ENCODE measurements around the gene ZEB2.
A peak's percentile ranks its signal among the peaks of the same experiment; 100 is the strongest.

ZEB2 gene

GRCh38 chr2:144459286-144459685 lies 60.6 kb downstream of the ZEB2 start:
- TF ChIP-seq, protein P1, sequence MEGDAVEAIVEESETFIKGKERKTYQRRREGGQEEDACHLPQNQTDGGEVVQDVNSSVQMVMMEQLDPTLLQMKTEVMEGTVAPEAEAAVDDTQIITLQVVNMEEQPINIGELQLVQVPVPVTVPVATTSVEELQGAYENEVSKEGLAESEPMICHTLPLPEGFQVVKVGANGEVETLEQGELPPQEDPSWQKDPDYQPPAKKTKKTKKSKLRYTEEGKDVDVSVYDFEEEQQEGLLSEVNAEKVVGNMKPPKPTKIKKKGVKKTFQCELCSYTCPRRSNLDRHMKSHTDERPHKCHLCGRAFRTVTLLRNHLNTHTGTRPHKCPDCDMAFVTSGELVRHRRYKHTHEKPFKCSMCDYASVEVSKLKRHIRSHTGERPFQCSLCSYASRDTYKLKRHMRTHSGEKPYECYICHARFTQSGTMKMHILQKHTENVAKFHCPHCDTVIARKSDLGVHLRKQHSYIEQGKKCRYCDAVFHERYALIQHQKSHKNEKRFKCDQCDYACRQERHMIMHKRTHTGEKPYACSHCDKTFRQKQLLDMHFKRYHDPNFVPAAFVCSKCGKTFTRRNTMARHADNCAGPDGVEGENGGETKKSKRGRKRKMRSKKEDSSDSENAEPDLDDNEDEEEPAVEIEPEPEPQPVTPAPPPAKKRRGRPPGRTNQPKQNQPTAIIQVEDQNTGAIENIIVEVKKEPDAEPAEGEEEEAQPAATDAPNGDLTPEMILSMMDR (IDR thresholded peaks at IDR 0.05; ENCODE audit: insufficient read depth, low read length): no peak
- TF ChIP-seq SPI1 (IDR thresholded peaks at IDR 0.05; ENCODE audit: borderline replicate concordance, low read depth) (no peak), GABPA (IDR thresholded peaks at IDR 0.05; ENCODE audit: low read depth) (no peak), POLR2AphosphoS5 (IDR thresholded peaks at IDR 0.05; ENCODE audit: low read depth) (no peak), REST (IDR thresholded peaks at IDR 0.05; ENCODE audit: insufficient replicate concordance, low read depth) (no peak)
- no peaks in the 10 kb centered on the region for H3K27me3 ChIP-seq (ENCODE audit: insufficient read depth, poor library complexity, severe bottlenecking)
- DNase-seq (ENCODE audit: low read depth in 1 of 2, low spot score in 1 of 2): no peak
- peak overlapping the region; percentile 20; the same call in 1 of the 2 replicates for H3K27ac ChIP-seq (replicated peaks)
- no peak overlapping the region for H3K4me3 ChIP-seq (replicated peaks; ENCODE audit: insufficient read depth, low read length)

GRCh38 chr2:144458541-144458940 lies 61.4 kb downstream of the ZEB2 start:
- no peak for DNase-seq (ENCODE audit: low read depth in 1 of 2, low spot score in 1 of 2)
- peak overlapping the region; percentile 20 for H3K27ac ChIP-seq (replicated peaks)
- TF ChIP-seq REST (IDR thresholded peaks at IDR 0.05; ENCODE audit: insufficient replicate concordance, low read depth) (no peak), GABPA (IDR thresholded peaks at IDR 0.05; ENCODE audit: low read depth) (no peak), POLR2AphosphoS5 (IDR thresholded peaks at IDR 0.05; ENCODE audit: low read depth) (no peak), SPI1 (IDR thresholded peaks at IDR 0.05; ENCODE audit: borderline replicate concordance, low read depth) (no peak)
- TF ChIP-seq, protein P1 (IDR thresholded peaks at IDR 0.05; ENCODE audit: insufficient read depth, low read length): no peak
- no peaks in the 10 kb centered on the region for H3K27me3 ChIP-seq (ENCODE audit: insufficient read depth, poor library complexity, severe bottlenecking)
- no peak overlapping the region for H3K4me3 ChIP-seq (replicated peaks; ENCODE audit: insufficient read depth, low read length)

DNA sequence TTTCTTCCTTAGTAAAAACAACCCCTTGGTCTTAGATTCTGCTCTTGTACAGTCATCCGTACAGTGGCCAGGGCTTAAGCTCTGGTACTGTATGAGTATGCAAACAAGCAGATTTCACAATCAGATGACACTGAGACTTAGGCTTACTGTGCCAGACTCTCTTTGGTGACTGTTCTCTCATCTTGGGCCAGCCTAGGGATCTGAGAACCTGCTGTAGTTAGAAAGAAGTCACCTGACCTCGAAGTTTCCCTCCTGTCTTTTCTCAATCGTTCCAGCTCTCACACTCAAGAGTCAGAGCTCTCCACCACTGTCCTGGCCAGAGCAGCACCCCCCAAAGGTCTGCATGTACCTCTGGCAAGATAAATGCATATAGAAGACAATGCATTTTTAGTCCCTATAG lies 63.2 kb downstream of the ZEB2 start:
- peak; percentile 38 to 64 for DNase-seq (ENCODE audit: low read depth in 1 of 2, low spot score in 1 of 2)
- H3K4me3 ChIP-seq (replicated peaks; ENCODE audit: insufficient read depth, low read length): no peak overlapping the region
- TF ChIP-seq POLR2AphosphoS5 (IDR thresholded peaks at IDR 0.05; ENCODE audit: low read depth) (0 out of 2 replicates have a peak, but pooled peaks have one; percentile 18), REST (IDR thresholded peaks at IDR 0.05; ENCODE audit: insufficient replicate concordance, low read depth) (no peak)
- no peaks in the 10 kb centered on the region for H3K27me3 ChIP-seq (ENCODE audit: insufficient read depth, poor library complexity, severe bottlenecking)
- no peak overlapping the region for H3K27ac ChIP-seq (replicated peaks)

Measured in HL-60 (cell line).